Central memory CD8-positive, alpha-beta T cell (primary cell): ENCODE data around the gene STARD4.

Source experiments
- ATAC-seq: fragments of 150-1000 bp; cut with Tn5 transposase; replicated peaks from 2 replicates; pipeline ENCODE4 v1.10.0; 2022; ENCODE audit warnings: mild to moderate bottlenecking, moderate FRiP score, moderate number of reproducible peaks; ENCODE audit not compliant: poor library complexity, severe bottlenecking; ENCODE audit errors: extremely low read depth
- DNase-seq, 2 donors: peaks; one replicate each; pipeline ENCODE4 v3.0.0; 2021; ENCODE audit warnings: low spot score in 2 of 2
- H3K27ac Mint-ChIP-seq: one replicate; pipeline ENCODE4 v1.8.0; 2022; ENCODE audit warnings: low read depth, mild to moderate bottlenecking, moderate library complexity, mixed read lengths
- H3K27me3 Mint-ChIP-seq: one replicate; pipeline ENCODE4 v1.8.0; 2022; ENCODE audit warnings: mixed read lengths
- H3K36me3 Mint-ChIP-seq: one replicate; pipeline ENCODE4 v1.8.0; 2022; ENCODE audit warnings: mild to moderate bottlenecking, moderate library complexity, mixed read lengths; ENCODE audit not compliant: insufficient read depth
- H3K4me1 Mint-ChIP-seq: one replicate; pipeline ENCODE4 v1.8.0; 2022; ENCODE audit warnings: mixed read lengths
- H3K4me3 Mint-ChIP-seq: one replicate; pipeline ENCODE4 v1.8.0; 2022; ENCODE audit warnings: mild to moderate bottlenecking, moderate library complexity, mixed read lengths
- H3K9me3 Mint-ChIP-seq: one replicate; pipeline ENCODE4 v1.8.0; 2022; ENCODE audit warnings: mixed read lengths

The STARD4 gene

DNA sequence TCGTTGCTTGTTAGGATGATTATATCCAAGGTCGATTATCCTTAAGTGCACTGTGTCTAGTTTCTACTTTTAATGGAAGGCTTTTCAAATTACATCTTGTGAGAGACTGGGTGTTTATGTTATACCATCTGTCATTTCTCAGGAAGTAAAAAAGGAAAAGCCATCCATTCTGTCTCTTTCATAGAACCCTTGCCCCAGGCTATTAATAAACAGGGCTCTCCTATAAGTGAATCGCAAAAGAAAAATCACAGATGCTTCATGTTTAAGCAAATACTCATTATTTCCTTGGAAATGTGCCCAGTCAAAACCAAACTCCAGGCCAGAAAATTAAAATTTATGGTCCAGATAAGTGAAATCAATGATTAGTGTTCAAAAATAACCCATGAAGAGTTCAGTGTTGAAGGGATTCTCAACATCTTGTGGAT, 58.1 kb downstream of the STARD4 start:
- DNase-seq = no peak

DNA sequence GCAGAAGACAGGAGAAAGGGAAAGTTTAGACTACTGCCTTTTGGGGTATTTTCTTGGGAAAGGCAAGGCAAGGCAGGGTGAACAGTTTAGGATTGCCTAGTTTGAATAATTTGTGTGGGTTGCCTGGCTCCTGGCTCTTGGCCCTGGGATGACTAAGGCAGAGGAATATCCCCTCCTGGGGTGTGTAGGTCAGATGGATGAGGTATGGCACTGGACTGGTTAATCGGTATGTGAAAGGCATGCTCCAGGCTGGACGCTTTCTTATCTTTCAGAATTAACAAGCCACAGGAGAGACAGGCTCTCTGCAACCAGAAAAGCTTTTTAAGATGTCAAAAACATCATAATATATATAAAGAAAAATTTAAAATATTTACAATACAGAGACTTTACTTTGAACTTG, 58.6 kb downstream of the STARD4 start:
- no peak for DNase-seq
- H3K4me1 Mint-ChIP-seq = peaks cover 6% of the 10 kb centered on the region
- no peak overlapping the region for H3K4me3 Mint-ChIP-seq
- no peaks in the 10 kb centered on the region for H3K27me3 Mint-ChIP-seq
- no peak for ATAC-seq
- H3K27ac Mint-ChIP-seq = peak overlapping the region; percentile 30
- H3K36me3 Mint-ChIP-seq = peaks cover 21% of the 10 kb centered on the region
- H3K9me3 Mint-ChIP-seq = no peaks in the 10 kb centered on the region

More for the DNA sequence above, 58.1 kb downstream of the STARD4 start:
- no peak for ATAC-seq
- H3K4me3 Mint-ChIP-seq = no peak overlapping the region
- H3K27me3 Mint-ChIP-seq = no peaks in the 10 kb centered on the region
- peaks cover 25% of the 10 kb centered on the region for H3K36me3 Mint-ChIP-seq
- H3K9me3 Mint-ChIP-seq = no peaks in the 10 kb centered on the region
- peaks cover 11% of the 10 kb centered on the region for H3K4me1 Mint-ChIP-seq
- no peak overlapping the region for H3K27ac Mint-ChIP-seq

GRCh38 chr5:111453295-111453694, 59.0 kb downstream of the STARD4 start:
- H3K27me3 Mint-ChIP-seq = no peaks in the 10 kb centered on the region
- H3K9me3 Mint-ChIP-seq = no peaks in the 10 kb centered on the region
- peaks cover 5% of the 10 kb centered on the region for H3K4me1 Mint-ChIP-seq
- ATAC-seq (no peak), DNase-seq (no peak)
- peaks cover 23% of the 10 kb centered on the region for H3K36me3 Mint-ChIP-seq
- H3K27ac Mint-ChIP-seq = peak overlapping the region; percentile 30
- H3K4me3 Mint-ChIP-seq = no peak overlapping the region

DNA sequence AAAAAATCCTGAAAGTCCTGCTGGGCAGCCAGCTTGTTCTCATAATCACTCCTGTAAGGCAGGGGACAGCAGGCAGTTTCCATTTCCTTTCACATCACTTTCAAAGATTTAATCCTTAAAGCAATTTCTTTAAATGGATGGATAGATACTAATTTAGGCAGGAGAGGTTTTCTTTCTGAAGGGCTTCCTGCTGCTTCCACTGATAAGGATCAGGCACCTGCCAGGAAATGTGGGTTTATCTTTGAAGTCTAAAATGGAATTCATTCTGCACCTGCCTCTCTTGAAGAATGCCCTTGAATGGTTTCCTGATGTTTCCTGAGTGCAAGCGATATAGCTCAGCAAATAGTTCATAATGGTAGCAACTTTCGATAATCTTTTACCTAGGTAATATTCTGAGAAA, 64.5 kb downstream of the STARD4 start:
- no peak for DNase-seq
- Mint-ChIP-seq H3K4me1 (peaks cover 4% of the 10 kb centered on the region), H3K27me3 (no peaks in the 10 kb centered on the region), H3K27ac (no peak overlapping the region), H3K9me3 (no peaks in the 10 kb centered on the region), H3K4me3 (no peak overlapping the region), H3K36me3 (peaks cover 36% of the 10 kb centered on the region)
- no peak for ATAC-seq

- DNase-seq = no peak
- Mint-ChIP-seq H3K27me3 (no peaks in the 10 kb centered on the region), H3K9me3 (no peaks in the 10 kb centered on the region), H3K27ac (no peak overlapping the region), H3K36me3 (peaks cover 36% of the 10 kb centered on the region), H3K4me3 (no peak overlapping the region), H3K4me1 (peaks cover 4% of the 10 kb centered on the region)
- ATAC-seq = no peak
These were observed 65.2 kb downstream of the STARD4 start for GRCh38 chr5:111447099-111447498.
